Right atrium auricular region (tissue), 2 donors: ENCODE results near the gene LRRTM1. TPM values are rescaled to one million over a fixed set of nuclear protein-coding genes. Genes with fewer than 3 reads are reported as not detected.

Experiments used
- DNase-seq: peaks from one replicate; pipeline ENCODE4 v3.0.0-alpha.2; 2019; ENCODE audit warnings: low spot score
- H3K27ac ChIP-seq, 2 donors: fragments of 200-600 bp; sonication (generic); 1 replicate in 1 of 2; 2 replicates in 1 of 2; pipeline ENCODE4 v1.5.1; 2016 to 2019
- H3K27me3 ChIP-seq, 2 donors: fragments of 200-600 bp; sonication (generic); one replicate each; pipeline versions ENCODE4 v1.5.1 to v1.6.0; 2017 to 2019
- H3K36me3 ChIP-seq: fragments of 200-600 bp; sonication (generic); one replicate; pipeline ENCODE4 v1.5.1; 2016
- H3K4me1 ChIP-seq, 2 donors: fragments of 200-600 bp; sonication (generic); one replicate each; pipeline versions ENCODE4 v1.5.1 to v1.6.0; 2017 to 2019
- H3K4me3 ChIP-seq, 2 donors: fragments of 200-600 bp; sonication (generic); 1 replicate in 1 of 2; 2 replicates in 1 of 2; pipeline ENCODE4 v1.5.1; 2017 to 2019; ENCODE audit warnings: mild to moderate bottlenecking in 1 of 2, moderate library complexity in 1 of 2
- H3K9me3 ChIP-seq, 2 donors: fragments of 200-600 bp; sonication (generic); one replicate each; pipeline ENCODE4 v1.5.1; 2019
- CTCF ChIP-seq, 2 donors: fragments of 200-600 bp; sonication (generic); IDR thresholded peaks; one replicate each; pipeline ENCODE4 v1.5.1; 2019; ENCODE audit warnings: antibody characterized with exemption in 2 of 2
- total RNA-seq, 2 donors: library from RNA; depleted of rRNA; stranded (reverse); fragments of >200 nt; gene quantifications; one replicate each; pipeline ENCODE4 v1.1.0, GENCODE V29; 2016

Gene LRRTM1
- total RNA-seq, 2 donors from 2014 or later: 0.31 to 0.37 TPM

GRCh38 chr2:80322311-80322920, 17.9 kb upstream of the LRRTM1 start:
- Histone ChIP-seq H3K27ac (no peak overlapping the region), H3K27me3 (peaks cover 0 to 4% of the 10 kb centered on the region in 2 donors), H3K9me3 (no peaks in the 10 kb centered on the region), H3K4me1 (peaks cover 0 to 4% of the 10 kb centered on the region in 2 donors), H3K36me3 (no peaks in the 10 kb centered on the region), H3K4me3 (no peak overlapping the region)
- no peak for DNase-seq
- TF ChIP-seq CTCF (IDR thresholded peaks at IDR 0.05): no peak

GRCh38 chr2:80312282-80312839, 7.8 kb upstream of the LRRTM1 start:
- no peak overlapping the region for H3K4me3 ChIP-seq
- H3K27ac ChIP-seq: no peak overlapping the region
- no peak for DNase-seq
- H3K9me3 ChIP-seq: no peaks in the 10 kb centered on the region
- H3K4me1 ChIP-seq: no peaks in the 10 kb centered on the region
- no peaks in the 10 kb centered on the region for H3K36me3 ChIP-seq
- H3K27me3 ChIP-seq: no peaks in the 10 kb centered on the region
- no peak for TF ChIP-seq CTCF (IDR thresholded peaks at IDR 0.05)

- DNase-seq: no peak
- H3K27me3 ChIP-seq: no peaks in the 10 kb centered on the region
- H3K36me3 ChIP-seq: no peaks in the 10 kb centered on the region
- H3K9me3 ChIP-seq: no peaks in the 10 kb centered on the region
- no peak overlapping the region for H3K27ac ChIP-seq
- TF ChIP-seq CTCF (IDR thresholded peaks at IDR 0.05): no peak
- no peaks in the 10 kb centered on the region for H3K4me1 ChIP-seq
- H3K4me3 ChIP-seq: no peak overlapping the region
These were observed 6.8 kb upstream of the LRRTM1 start for GRCh38 chr2:80311304-80311703.

- no peak for DNase-seq
- peaks cover 0 to 15% of the 10 kb centered on the region in 2 donors for H3K4me1 ChIP-seq
- no peaks in the 10 kb centered on the region for H3K36me3 ChIP-seq
- H3K9me3 ChIP-seq: no peaks in the 10 kb centered on the region
- no peak overlapping the region for H3K27ac ChIP-seq
- no peak for TF ChIP-seq CTCF (IDR thresholded peaks at IDR 0.05)
- peaks cover 13 to 21% of the 10 kb centered on the region in 2 donors for H3K27me3 ChIP-seq
- peak overlapping the region; percentile 7 to 48 for H3K4me3 ChIP-seq
These were observed 1.3 kb downstream of the LRRTM1 start for GRCh38 chr2:80303006-80303908.

- Histone ChIP-seq H3K27ac (no peak overlapping the region), H3K9me3 (no peaks in the 10 kb centered on the region), H3K4me1 (peaks cover 0 to 15% of the 10 kb centered on the region in 2 donors), H3K4me3 (peak overlapping the region in 1 of 2 donors; percentile 48), H3K27me3 (peaks cover 13 to 21% of the 10 kb centered on the region in 2 donors), H3K36me3 (no peaks in the 10 kb centered on the region)
- no peak for DNase-seq
- TF ChIP-seq CTCF (IDR thresholded peaks at IDR 0.05): no peak
These were observed 2.1 kb downstream of the LRRTM1 start for GRCh38 chr2:80302314-80303005.
